ENCODE data around the gene ZNF275.
"Not testable (repeated sequence)": the region's sequence is repeated elsewhere in the genome, so short reads cannot be mapped to it uniquely, and the experiment has no call there.

Gene ZNF275

DNA sequence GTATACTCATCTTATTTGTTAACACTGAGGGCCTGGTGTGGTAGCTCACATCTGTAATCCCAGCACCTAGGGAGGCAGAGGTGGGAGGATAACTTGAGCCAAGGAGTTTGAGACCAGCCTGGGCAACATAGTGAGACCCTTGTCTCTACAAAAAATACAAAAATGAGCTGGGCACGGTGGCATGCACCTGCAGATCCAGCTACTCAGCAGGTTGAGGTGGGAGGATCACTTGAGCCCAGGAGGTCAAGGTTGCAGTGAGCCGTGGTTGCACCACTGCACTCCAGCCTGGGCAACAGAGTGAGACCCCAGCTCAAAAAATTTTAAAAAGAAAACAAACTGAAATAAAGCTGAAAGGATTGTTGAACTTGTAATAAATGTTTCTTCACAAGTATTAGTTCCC lies 51.0 kb downstream of the ZNF275 start:
- not testable (repeated sequence) for H3K4me3 ChIP-seq (ENCODE audit: low read depth in 1 of 2, low read length in 2 of 2); H3K9me3 ChIP-seq (ENCODE audit: control insufficient read depth in 1 of 2, low read length in 2 of 2); H3K27ac ChIP-seq (ENCODE audit: low read depth, low read length); H3K4me1 ChIP-seq (ENCODE audit: control insufficient read depth in 1 of 2, insufficient read depth in 2 of 2, low read length in 2 of 2); H3K9ac ChIP-seq (ENCODE audit: low read depth in 1 of 2, low read length in 2 of 2); H3K27me3 ChIP-seq (ENCODE audit: control insufficient read depth in 1 of 2, insufficient read depth in 2 of 2, low read length in 2 of 2); H3K36me3 ChIP-seq (ENCODE audit: control insufficient read depth in 1 of 2, insufficient read depth in 2 of 2, low read length in 2 of 2)

DNA sequence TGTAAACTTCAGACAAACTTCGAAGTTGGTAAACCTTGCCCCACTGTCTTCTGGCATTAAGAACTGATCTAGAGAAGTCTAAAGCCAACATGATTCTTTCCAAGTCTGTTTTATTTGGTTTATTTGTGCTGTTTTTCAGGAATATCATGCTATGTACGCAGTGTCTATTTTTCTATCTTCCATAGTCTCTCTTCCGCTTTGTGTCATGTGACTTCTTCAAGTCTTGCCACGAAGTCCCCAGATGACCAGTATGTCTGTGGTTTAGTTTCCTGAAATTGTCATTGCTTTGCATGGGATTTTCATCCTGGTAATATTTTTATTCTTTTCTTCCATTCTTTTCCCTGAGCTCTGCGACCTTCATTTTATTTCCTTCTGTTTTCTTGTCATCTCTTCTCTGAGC lies 52.1 kb downstream of the ZNF275 start:
- H3K27ac ChIP-seq (ENCODE audit: low read depth, low read length): no peak overlapping the region
- H3K27me3 ChIP-seq (ENCODE audit: control insufficient read depth in 1 of 2, insufficient read depth in 2 of 2, low read length in 2 of 2): no peaks in the 10 kb centered on the region
- H3K9me3 ChIP-seq (ENCODE audit: control insufficient read depth in 1 of 2, low read length in 2 of 2): no peaks in the 10 kb centered on the region
- no peaks in the 10 kb centered on the region for H3K36me3 ChIP-seq (ENCODE audit: control insufficient read depth in 1 of 2, insufficient read depth in 2 of 2, low read length in 2 of 2)
- H3K4me3 ChIP-seq (ENCODE audit: low read depth in 1 of 2, low read length in 2 of 2): no peak overlapping the region
- H3K9ac ChIP-seq (ENCODE audit: low read depth in 1 of 2, low read length in 2 of 2): no peak overlapping the region
- peaks cover 0 to 3% of the 10 kb centered on the region in 2 donors for H3K4me1 ChIP-seq (ENCODE audit: control insufficient read depth in 1 of 2, insufficient read depth in 2 of 2, low read length in 2 of 2)

DNA sequence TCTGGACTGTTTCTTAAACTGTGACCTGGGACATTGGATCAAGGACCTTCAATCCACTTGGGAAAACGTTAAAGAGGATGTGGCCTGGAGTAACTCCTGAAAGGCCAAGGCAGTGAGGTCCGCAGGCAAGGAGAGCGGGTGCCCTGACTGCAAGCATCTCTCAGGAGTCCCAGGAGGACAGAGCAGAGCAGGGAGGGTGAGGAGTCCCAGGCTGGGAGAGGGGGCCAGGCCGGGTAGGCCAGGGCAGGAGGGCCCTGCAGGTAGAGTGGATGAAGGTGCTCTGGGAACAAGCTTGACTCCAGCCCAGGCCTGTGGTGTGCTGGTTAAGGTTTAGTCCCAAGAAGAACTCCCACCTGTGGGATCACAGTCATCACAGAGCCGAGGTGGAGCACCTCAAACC lies 53.4 kb downstream of the ZNF275 start:
- no peak overlapping the region for H3K4me3 ChIP-seq (ENCODE audit: low read depth in 1 of 2, low read length in 2 of 2)
- H3K27me3 ChIP-seq (ENCODE audit: control insufficient read depth in 1 of 2, insufficient read depth in 2 of 2, low read length in 2 of 2): no peaks in the 10 kb centered on the region
- H3K36me3 ChIP-seq (ENCODE audit: control insufficient read depth in 1 of 2, insufficient read depth in 2 of 2, low read length in 2 of 2): no peaks in the 10 kb centered on the region
- no peaks in the 10 kb centered on the region for H3K4me1 ChIP-seq (ENCODE audit: control insufficient read depth in 1 of 2, insufficient read depth in 2 of 2, low read length in 2 of 2)
- H3K9ac ChIP-seq (ENCODE audit: low read depth in 1 of 2, low read length in 2 of 2): no peak overlapping the region
- H3K27ac ChIP-seq (ENCODE audit: low read depth, low read length): no peak overlapping the region
- no peaks in the 10 kb centered on the region for H3K9me3 ChIP-seq (ENCODE audit: control insufficient read depth in 1 of 2, low read length in 2 of 2)

DNA sequence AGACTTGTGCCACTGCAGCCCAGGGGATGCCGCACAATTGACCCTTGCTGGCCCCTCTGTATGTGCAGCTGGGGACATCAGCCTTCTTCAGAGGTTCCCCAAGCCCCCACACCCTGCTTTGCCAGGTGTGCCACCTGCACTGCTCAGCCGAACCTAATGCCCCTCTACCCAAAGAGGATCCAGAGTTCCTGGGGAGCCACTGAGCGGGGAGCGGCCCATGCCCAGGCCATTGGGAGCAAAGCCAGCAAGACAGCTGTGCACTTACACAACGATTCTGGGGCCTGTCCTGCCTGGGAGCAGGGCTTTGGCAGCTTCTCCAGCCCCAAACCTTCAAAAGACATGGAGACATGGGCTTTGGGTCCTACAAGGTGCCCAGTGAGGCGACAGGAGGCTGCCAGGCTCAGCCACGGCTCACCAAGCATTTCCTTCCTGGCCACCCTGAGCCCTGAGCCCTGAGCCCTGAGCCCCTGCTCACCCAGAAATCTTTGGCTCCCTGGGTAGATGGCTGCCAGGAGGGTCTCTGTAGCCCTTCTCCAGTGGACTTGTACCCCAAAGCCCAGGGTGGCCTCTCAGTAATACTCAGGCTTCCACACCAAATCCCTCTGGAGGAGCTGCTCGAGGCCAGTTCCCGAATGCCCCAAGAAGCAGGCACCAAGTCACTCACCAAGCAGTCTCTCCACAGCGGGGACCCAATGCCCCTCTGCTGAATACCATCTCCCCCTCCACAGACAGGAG lies 54.2 kb downstream of the ZNF275 start:
- no peaks in the 10 kb centered on the region for H3K27me3 ChIP-seq (ENCODE audit: control insufficient read depth in 1 of 2, insufficient read depth in 2 of 2, low read length in 2 of 2)
- no peak overlapping the region for H3K9ac ChIP-seq (ENCODE audit: low read depth in 1 of 2, low read length in 2 of 2)
- H3K4me1 ChIP-seq (ENCODE audit: control insufficient read depth in 1 of 2, insufficient read depth in 2 of 2, low read length in 2 of 2): no peaks in the 10 kb centered on the region
- H3K36me3 ChIP-seq (ENCODE audit: control insufficient read depth in 1 of 2, insufficient read depth in 2 of 2, low read length in 2 of 2): no peaks in the 10 kb centered on the region
- no peak overlapping the region for H3K4me3 ChIP-seq (ENCODE audit: low read depth in 1 of 2, low read length in 2 of 2)
- no peak overlapping the region for H3K27ac ChIP-seq (ENCODE audit: low read depth, low read length)
- H3K9me3 ChIP-seq (ENCODE audit: control insufficient read depth in 1 of 2, low read length in 2 of 2): no peaks in the 10 kb centered on the region

DNA sequence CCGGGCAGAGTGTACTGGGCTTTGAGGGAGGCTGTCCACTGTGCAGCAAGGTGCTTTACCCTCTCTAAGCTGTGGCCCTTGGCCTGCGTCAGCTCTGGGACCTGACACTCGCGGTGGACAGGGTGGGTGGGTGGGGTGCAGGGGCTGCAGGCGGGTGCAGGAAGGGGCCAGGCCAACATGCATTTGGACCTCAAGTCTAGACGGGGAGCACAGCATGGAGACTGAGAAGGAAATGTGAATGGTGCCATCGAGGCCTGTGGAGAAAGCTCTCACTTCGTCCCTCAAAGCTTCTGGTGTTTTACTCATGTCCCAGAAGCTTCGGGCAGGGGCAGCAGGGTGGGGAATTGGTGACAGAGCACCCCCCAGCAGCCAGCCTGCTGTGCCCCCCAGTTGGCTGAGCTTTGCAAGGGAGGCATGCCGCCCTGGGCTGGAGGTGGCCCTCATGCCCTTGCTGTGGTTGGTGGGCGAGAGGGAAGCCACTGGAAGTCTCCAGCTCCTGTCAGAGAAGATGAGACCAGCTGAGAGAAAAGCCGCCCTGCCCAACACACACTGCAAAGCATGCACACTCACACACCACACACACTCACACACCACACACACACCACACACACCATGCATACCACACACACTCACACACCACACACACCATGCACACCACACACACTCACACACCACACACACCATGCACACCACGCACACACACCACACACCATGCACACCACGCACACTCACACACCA lies 54.9 kb downstream of the ZNF275 start:
- Histone ChIP-seq H3K9me3 (ENCODE audit: control insufficient read depth in 1 of 2, low read length in 2 of 2) (no peaks in the 10 kb centered on the region), H3K36me3 (ENCODE audit: control insufficient read depth in 1 of 2, insufficient read depth in 2 of 2, low read length in 2 of 2) (no peaks in the 10 kb centered on the region), H3K4me1 (ENCODE audit: control insufficient read depth in 1 of 2, insufficient read depth in 2 of 2, low read length in 2 of 2) (no peaks in the 10 kb centered on the region), H3K9ac (ENCODE audit: low read depth in 1 of 2, low read length in 2 of 2) (no peak overlapping the region), H3K4me3 (ENCODE audit: low read depth in 1 of 2, low read length in 2 of 2) (no peak overlapping the region), H3K27ac (ENCODE audit: low read depth, low read length) (no peak overlapping the region), H3K27me3 (ENCODE audit: control insufficient read depth in 1 of 2, insufficient read depth in 2 of 2, low read length in 2 of 2) (no peaks in the 10 kb centered on the region)

DNA sequence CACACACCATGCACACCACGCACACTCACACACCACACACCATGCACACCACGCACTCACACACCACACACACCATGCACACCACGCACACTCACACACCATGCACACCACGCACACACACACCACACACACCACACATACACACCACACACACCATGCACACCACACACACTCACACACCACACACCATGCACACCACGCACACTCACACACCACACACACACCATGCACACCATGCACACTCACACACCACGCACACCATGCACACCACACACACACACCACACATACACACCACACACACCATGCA lies 55.5 kb downstream of the ZNF275 start:
- not testable (repeated sequence) for H3K27ac ChIP-seq (ENCODE audit: low read depth, low read length); H3K4me3 ChIP-seq (ENCODE audit: low read depth in 1 of 2, low read length in 2 of 2)

DNA sequence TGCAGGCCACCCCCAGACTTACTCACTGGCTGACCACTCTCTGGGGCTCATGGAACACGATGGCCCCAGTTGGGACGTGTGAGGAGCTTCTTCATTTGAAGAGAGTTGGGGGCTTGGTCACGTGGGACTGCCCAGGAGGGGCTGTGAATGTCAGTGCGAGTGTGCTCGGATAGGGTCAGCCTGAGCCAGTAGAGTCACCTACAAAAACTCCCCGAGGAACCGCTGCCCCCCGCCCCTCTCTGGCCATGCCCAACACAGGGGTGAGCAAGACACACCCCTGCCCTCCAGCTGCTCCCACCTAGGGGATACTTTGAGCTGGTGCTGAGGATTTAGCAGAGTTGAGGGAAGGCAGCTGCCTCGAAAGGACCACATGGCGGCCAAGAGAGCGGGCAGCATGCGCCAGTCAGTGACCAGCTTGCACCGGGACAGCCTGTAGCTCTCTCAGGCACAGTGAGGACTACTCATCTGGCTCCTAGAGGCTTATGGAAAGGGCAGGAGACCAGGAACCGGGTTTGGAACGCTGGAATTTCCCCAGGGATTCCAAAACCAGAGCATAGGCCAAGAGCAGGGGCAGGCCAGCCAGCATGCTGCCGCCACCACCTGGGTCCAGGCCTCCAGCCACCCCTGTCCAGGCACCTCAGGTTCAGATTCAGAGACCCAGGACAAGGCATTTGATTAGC lies 58.8 kb downstream of the ZNF275 start:
- no peak overlapping the region for H3K27ac ChIP-seq (ENCODE audit: low read depth, low read length)
- no peaks in the 10 kb centered on the region for H3K27me3 ChIP-seq (ENCODE audit: control insufficient read depth in 1 of 2, insufficient read depth in 2 of 2, low read length in 2 of 2)
- no peaks in the 10 kb centered on the region for H3K4me1 ChIP-seq (ENCODE audit: control insufficient read depth in 1 of 2, insufficient read depth in 2 of 2, low read length in 2 of 2)
- H3K36me3 ChIP-seq (ENCODE audit: control insufficient read depth in 1 of 2, insufficient read depth in 2 of 2, low read length in 2 of 2): no peaks in the 10 kb centered on the region
- H3K9ac ChIP-seq (ENCODE audit: low read depth in 1 of 2, low read length in 2 of 2): no peak overlapping the region
- H3K9me3 ChIP-seq (ENCODE audit: control insufficient read depth in 1 of 2, low read length in 2 of 2): no peaks in the 10 kb centered on the region
- no peak overlapping the region for H3K4me3 ChIP-seq (ENCODE audit: low read depth in 1 of 2, low read length in 2 of 2)

More for the DNA sequence above, 55.5 kb downstream of the ZNF275 start:
- H3K27me3 ChIP-seq (ENCODE audit: control insufficient read depth in 1 of 2, insufficient read depth in 2 of 2, low read length in 2 of 2); H3K4me1 ChIP-seq (ENCODE audit: control insufficient read depth in 1 of 2, insufficient read depth in 2 of 2, low read length in 2 of 2); H3K9ac ChIP-seq (ENCODE audit: low read depth in 1 of 2, low read length in 2 of 2); H3K36me3 ChIP-seq (ENCODE audit: control insufficient read depth in 1 of 2, insufficient read depth in 2 of 2, low read length in 2 of 2); H3K9me3 ChIP-seq (ENCODE audit: control insufficient read depth in 1 of 2, low read length in 2 of 2): not testable (repeated sequence)

DNA sequence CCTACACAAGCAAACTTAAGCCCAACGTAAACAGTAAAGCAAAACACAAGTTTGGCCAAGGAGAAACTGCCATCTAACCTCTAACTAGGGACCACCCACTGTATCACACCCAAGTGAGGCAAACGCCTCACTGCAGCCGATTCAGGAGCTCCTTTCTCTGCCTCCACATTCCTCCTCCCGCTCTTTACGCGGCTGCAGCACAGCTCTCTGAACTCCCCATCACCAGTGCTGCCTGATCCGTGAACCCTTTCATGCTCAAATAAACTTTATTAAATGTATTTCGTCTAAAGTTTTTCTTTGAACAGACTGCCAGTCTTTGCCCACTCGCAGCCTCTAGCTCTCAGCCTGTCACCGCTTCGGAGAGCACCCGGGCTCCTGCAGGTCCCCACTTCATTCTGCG lies 60.7 kb downstream of the ZNF275 start:
- Histone ChIP-seq H3K27ac (ENCODE audit: low read depth, low read length) (no peak overlapping the region), H3K27me3 (ENCODE audit: control insufficient read depth in 1 of 2, insufficient read depth in 2 of 2, low read length in 2 of 2) (no peaks in the 10 kb centered on the region), H3K4me3 (ENCODE audit: low read depth in 1 of 2, low read length in 2 of 2) (no peak overlapping the region), H3K9ac (ENCODE audit: low read depth in 1 of 2, low read length in 2 of 2) (no peak overlapping the region), H3K4me1 (ENCODE audit: control insufficient read depth in 1 of 2, insufficient read depth in 2 of 2, low read length in 2 of 2) (no peaks in the 10 kb centered on the region), H3K9me3 (ENCODE audit: control insufficient read depth in 1 of 2, low read length in 2 of 2) (no peaks in the 10 kb centered on the region), H3K36me3 (ENCODE audit: control insufficient read depth in 1 of 2, insufficient read depth in 2 of 2, low read length in 2 of 2) (no peaks in the 10 kb centered on the region)

DNA sequence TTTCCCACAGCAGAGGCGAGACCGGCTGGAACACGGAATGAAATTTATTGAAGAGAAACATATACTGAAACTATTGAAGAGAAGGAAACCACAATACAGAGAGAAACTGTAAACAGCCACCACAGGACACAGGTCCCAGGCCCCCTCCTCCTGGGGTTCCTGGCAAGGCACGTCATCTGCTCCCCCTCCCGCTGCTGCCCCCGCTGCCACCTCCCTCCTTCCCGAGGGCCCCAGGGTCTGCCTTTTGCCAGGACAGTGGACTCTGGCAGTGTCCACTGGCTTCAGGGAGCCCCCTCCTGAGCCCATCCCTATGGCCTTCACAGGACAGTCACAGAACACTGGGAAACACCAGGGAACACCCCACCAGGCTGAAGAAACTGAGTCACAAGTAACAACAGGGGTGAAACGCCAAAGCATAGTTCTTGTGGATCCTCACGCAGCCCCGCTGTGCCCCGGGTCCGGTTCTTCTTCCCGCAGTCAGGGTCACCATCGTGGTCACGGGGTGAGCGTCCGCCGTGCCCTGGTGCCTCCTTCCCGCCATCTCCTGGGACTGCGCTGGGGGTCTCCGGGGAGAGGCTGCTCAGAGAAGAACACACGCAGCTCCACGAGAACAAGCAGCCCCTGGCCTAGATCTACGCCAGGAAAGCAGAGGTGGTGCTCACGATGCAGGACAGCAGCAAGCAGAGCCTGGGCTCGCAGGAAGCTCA lies 61.8 kb downstream of the ZNF275 start:
- Histone ChIP-seq H3K27me3 (ENCODE audit: control insufficient read depth in 1 of 2, insufficient read depth in 2 of 2, low read length in 2 of 2) (no peaks in the 10 kb centered on the region), H3K9me3 (ENCODE audit: control insufficient read depth in 1 of 2, low read length in 2 of 2) (no peaks in the 10 kb centered on the region), H3K9ac (ENCODE audit: low read depth in 1 of 2, low read length in 2 of 2) (no peak overlapping the region), H3K36me3 (ENCODE audit: control insufficient read depth in 1 of 2, insufficient read depth in 2 of 2, low read length in 2 of 2) (no peaks in the 10 kb centered on the region), H3K4me1 (ENCODE audit: control insufficient read depth in 1 of 2, insufficient read depth in 2 of 2, low read length in 2 of 2) (no peaks in the 10 kb centered on the region), H3K27ac (ENCODE audit: low read depth, low read length) (no peak overlapping the region), H3K4me3 (ENCODE audit: low read depth in 1 of 2, low read length in 2 of 2) (no peak overlapping the region)
